ENCODE measurements around the gene INSYN2B.

INSYN2B gene

GRCh38 chr5:169923988-169924387 is 56.3 kb downstream of the INSYN2B start:
- Histone ChIP-seq H3K4me2 (ENCODE audit: low read length) (no peak overlapping the region), H3K4me1 (no peaks in the 10 kb centered on the region), H3K36me3 (ENCODE audit: control insufficient read depth, insufficient read depth, low read length) (no peaks in the 10 kb centered on the region), H3K79me2 (no peaks in the 10 kb centered on the region), H3K27me3 (ENCODE audit: control insufficient read depth, insufficient read depth, low read length) (no peaks in the 10 kb centered on the region), H3K9ac (no peak overlapping the region), H3K27ac (no peak overlapping the region), H3K4me3 (ENCODE audit: low read depth, low read length) (no peak overlapping the region), H3K9me3 (ENCODE audit: control insufficient read depth, low read length) (no peaks in the 10 kb centered on the region), H2AFZ (no peak overlapping the region)
- TF ChIP-seq CTCF (IDR thresholded peaks at IDR 0.05) = no peak

GRCh38 chr5:169922474-169922873 is 57.8 kb downstream of the INSYN2B start:
- no peak overlapping the region for H3K27ac ChIP-seq
- no peaks in the 10 kb centered on the region for H3K27me3 ChIP-seq (ENCODE audit: control insufficient read depth, insufficient read depth, low read length)
- no peaks in the 10 kb centered on the region for H3K36me3 ChIP-seq (ENCODE audit: control insufficient read depth, insufficient read depth, low read length)
- H3K9ac ChIP-seq = no peak overlapping the region
- H3K4me2 ChIP-seq (ENCODE audit: low read length) = no peak overlapping the region
- H3K4me3 ChIP-seq (ENCODE audit: low read depth, low read length) = no peak overlapping the region
- no peaks in the 10 kb centered on the region for H3K4me1 ChIP-seq
- no peak overlapping the region for H2AFZ ChIP-seq
- no peaks in the 10 kb centered on the region for H3K79me2 ChIP-seq
- TF ChIP-seq CTCF (IDR thresholded peaks at IDR 0.05) = no peak
- H3K9me3 ChIP-seq (ENCODE audit: control insufficient read depth, low read length) = no peaks in the 10 kb centered on the region

GRCh38 chr5:169921949-169922348 is 58.3 kb downstream of the INSYN2B start:
- H3K4me2 ChIP-seq (ENCODE audit: low read length) = no peak overlapping the region
- H3K4me1 ChIP-seq = no peaks in the 10 kb centered on the region
- H3K27ac ChIP-seq = no peak overlapping the region
- H3K4me3 ChIP-seq (ENCODE audit: low read depth, low read length) = no peak overlapping the region
- no peaks in the 10 kb centered on the region for H3K9me3 ChIP-seq (ENCODE audit: control insufficient read depth, low read length)
- TF ChIP-seq CTCF (IDR thresholded peaks at IDR 0.05) = no peak
- H3K27me3 ChIP-seq (ENCODE audit: control insufficient read depth, insufficient read depth, low read length) = no peaks in the 10 kb centered on the region
- H2AFZ ChIP-seq = no peak overlapping the region
- no peaks in the 10 kb centered on the region for H3K79me2 ChIP-seq
- H3K36me3 ChIP-seq (ENCODE audit: control insufficient read depth, insufficient read depth, low read length) = no peaks in the 10 kb centered on the region
- no peak overlapping the region for H3K9ac ChIP-seq

GRCh38 chr5:169921384-169921783 is 58.9 kb downstream of the INSYN2B start:
- Histone ChIP-seq H3K36me3 (ENCODE audit: control insufficient read depth, insufficient read depth, low read length) (no peaks in the 10 kb centered on the region), H3K27me3 (ENCODE audit: control insufficient read depth, insufficient read depth, low read length) (no peaks in the 10 kb centered on the region), H3K9me3 (ENCODE audit: control insufficient read depth, low read length) (no peaks in the 10 kb centered on the region), H2AFZ (no peak overlapping the region), H3K9ac (no peak overlapping the region), H3K4me3 (ENCODE audit: low read depth, low read length) (no peak overlapping the region), H3K4me1 (no peaks in the 10 kb centered on the region), H3K27ac (no peak overlapping the region), H3K79me2 (no peaks in the 10 kb centered on the region), H3K4me2 (ENCODE audit: low read length) (no peak overlapping the region)
- TF ChIP-seq CTCF (IDR thresholded peaks at IDR 0.05) = no peak

GRCh38 chr5:169920474-169920873 is 59.8 kb downstream of the INSYN2B start:
- H3K4me2 ChIP-seq (ENCODE audit: low read length) = no peak overlapping the region
- H3K27ac ChIP-seq = no peak overlapping the region
- H3K4me1 ChIP-seq = no peaks in the 10 kb centered on the region
- H3K27me3 ChIP-seq (ENCODE audit: control insufficient read depth, insufficient read depth, low read length) = no peaks in the 10 kb centered on the region
- H3K9me3 ChIP-seq (ENCODE audit: control insufficient read depth, low read length) = no peaks in the 10 kb centered on the region
- H3K9ac ChIP-seq = no peak overlapping the region
- H3K4me3 ChIP-seq (ENCODE audit: low read depth, low read length) = no peak overlapping the region
- H3K79me2 ChIP-seq = no peaks in the 10 kb centered on the region
- no peak overlapping the region for H2AFZ ChIP-seq
- TF ChIP-seq CTCF (IDR thresholded peaks at IDR 0.05) = no peak
- H3K36me3 ChIP-seq (ENCODE audit: control insufficient read depth, insufficient read depth, low read length) = no peaks in the 10 kb centered on the region
